OCI-LY1 (cell line): ENCODE measurements around the gene TP53RK.

Source experiments
- H2AFZ ChIP-seq: fragments of 200-600 bp; sonication (generic), shearing (Covaris generic); 2 replicates; pipeline ENCODE4 v1.6.0; 2014; ENCODE audit warnings: antibody characterized with exemption, mild to moderate bottlenecking, low read length
- H3F3A ChIP-seq: fragments of 200-600 bp; sonication (generic), shearing (Covaris generic); 2 replicates; pipeline ENCODE4 v1.6.0; 2014; ENCODE audit warnings: mild to moderate bottlenecking, antibody characterized with exemption, low read length, moderate library complexity; ENCODE audit not compliant: insufficient read depth
- H3K27ac ChIP-seq: fragments of 200-600 bp; sonication (generic); 2 replicates; pipeline ENCODE4 v1.5.1; 2014; ENCODE audit warnings: low read length, mixed run types, mild to moderate bottlenecking, low read depth; ENCODE audit not compliant: poor library complexity, severe bottlenecking
- H3K27me3 ChIP-seq: fragments of 200-600 bp; sonication (generic); 2 replicates; pipeline ENCODE4 v1.6.0; 2014; ENCODE audit warnings: antibody characterized with exemption, mild to moderate bottlenecking, low read length, moderate library complexity; ENCODE audit not compliant: insufficient read depth
- H3K36me3 ChIP-seq: fragments of 200-600 bp; sonication (generic); 2 replicates; pipeline ENCODE4 v1.6.1; 2014; ENCODE audit warnings: mild to moderate bottlenecking, antibody characterized with exemption, low read length, moderate library complexity, mixed read lengths; ENCODE audit not compliant: insufficient read depth
- H3K4me1 ChIP-seq: fragments of 200-600 bp; sonication (generic); 2 replicates; pipeline ENCODE4 v1.5.1; 2014; ENCODE audit warnings: mild to moderate bottlenecking, low read length, moderate library complexity; ENCODE audit not compliant: insufficient read depth, severe bottlenecking
- H3K4me2 ChIP-seq: fragments of 200-600 bp; sonication (generic), shearing (Covaris generic); 2 replicates; pipeline ENCODE4 v1.6.1; 2014; ENCODE audit warnings: low read length
- H3K4me3 ChIP-seq: fragments of 200-600 bp; sonication (generic); 2 replicates; pipeline ENCODE4 v1.5.1; 2014; ENCODE audit warnings: low read length, low read depth, mild to moderate bottlenecking, mixed read lengths; ENCODE audit not compliant: poor library complexity, severe bottlenecking
- H3K79me2 ChIP-seq: fragments of 200-600 bp; shearing (Covaris generic); 2 replicates; pipeline ENCODE4 v1.6.1; 2016; ENCODE audit warnings: mixed run types, low read length, mixed read lengths; ENCODE audit not compliant: insufficient read depth
- H3K9ac ChIP-seq: fragments of 200-600 bp; sonication (generic), shearing (Covaris generic); 2 replicates; pipeline ENCODE4 v1.6.1; 2014; ENCODE audit warnings: mild to moderate bottlenecking, low read length, mixed read lengths
- H3K9me2 ChIP-seq: fragments of 200-600 bp; sonication (generic), shearing (Covaris generic); 2 replicates; pipeline ENCODE4 v1.6.1; 2014; ENCODE audit warnings: low read depth, mild to moderate bottlenecking, low read length, mixed read lengths
- H3K9me3 ChIP-seq: fragments of 200-600 bp; shearing (Covaris generic); 2 replicates; pipeline ENCODE4 v1.6.1; 2014; ENCODE audit warnings: low read length, mixed read lengths
- H4K20me1 ChIP-seq: fragments of 200-600 bp; sonication (generic), shearing (Covaris generic); 2 replicates; pipeline ENCODE4 v1.6.0; 2016; ENCODE audit warnings: mild to moderate bottlenecking, low read length; ENCODE audit not compliant: insufficient read depth
- CTCF ChIP-seq: fragments of 200-600 bp; sonication (generic), shearing (Covaris generic); IDR thresholded peaks from 2 replicates; pipeline ENCODE4 v1.5.1; 2017; ENCODE audit warnings: mild to moderate bottlenecking, antibody characterized with exemption, low read length, moderate library complexity, mixed read lengths
- EZH2 ChIP-seq: fragments of 200-600 bp; sonication (generic), shearing (Covaris generic); IDR thresholded peaks from 2 replicates; pipeline ENCODE4 v1.8.0; 2017; ENCODE audit warnings: borderline replicate concordance, mixed run types, mild to moderate bottlenecking, antibody characterized with exemption, low read length, moderate library complexity, mixed read lengths

The TP53RK gene

GRCh38 chr20:46663531-46663930 lies 25.7 kb downstream of the TP53RK start:
- Histone ChIP-seq H2AFZ (no peak overlapping the region), H3K4me3 (no peak overlapping the region), H3K36me3 (no peaks in the 10 kb centered on the region), H3F3A (no peaks in the 10 kb centered on the region), H3K9me2 (no peaks in the 10 kb centered on the region; the same call in 1 of the 2 replicates), H3K4me2 (no peak overlapping the region), H3K27ac (no peak overlapping the region), H3K79me2 (no peaks in the 10 kb centered on the region), H4K20me1 (no peaks in the 10 kb centered on the region), H3K4me1 (no peaks in the 10 kb centered on the region), H3K27me3 (no peaks in the 10 kb centered on the region), H3K9me3 (0 out of 2 replicates have a peak, but pooled peaks cover 3% of the 10 kb centered on the region), H3K9ac (no peak overlapping the region)
- TF ChIP-seq EZH2 (no peak), CTCF (no peak)

GRCh38 chr20:46661659-46662058 lies 27.6 kb downstream of the TP53RK start:
- H3K9ac ChIP-seq = no peak overlapping the region
- no peaks in the 10 kb centered on the region for H3K36me3 ChIP-seq
- H3K9me2 ChIP-seq = no peaks in the 10 kb centered on the region; the same call in 1 of the 2 replicates
- H2AFZ ChIP-seq = no peak overlapping the region
- no peak for TF ChIP-seq CTCF
- TF ChIP-seq EZH2 = no peak
- H3K4me3 ChIP-seq = no peak overlapping the region
- 0 out of 2 replicates have a peak, but pooled peaks cover 3% of the 10 kb centered on the region for H3K9me3 ChIP-seq
- H3K4me1 ChIP-seq = no peaks in the 10 kb centered on the region
- H3K27me3 ChIP-seq = no peaks in the 10 kb centered on the region
- no peaks in the 10 kb centered on the region for H4K20me1 ChIP-seq
- no peaks in the 10 kb centered on the region for H3F3A ChIP-seq
- H3K79me2 ChIP-seq = no peaks in the 10 kb centered on the region
- H3K4me2 ChIP-seq = no peak overlapping the region
- H3K27ac ChIP-seq = no peak overlapping the region

- Histone ChIP-seq H3K36me3 (no peaks in the 10 kb centered on the region), H3K4me1 (no peaks in the 10 kb centered on the region), H3K9me2 (no peaks in the 10 kb centered on the region; the same call in 1 of the 2 replicates), H3F3A (no peaks in the 10 kb centered on the region), H3K4me3 (no peak overlapping the region), H4K20me1 (no peaks in the 10 kb centered on the region), H3K4me2 (no peak overlapping the region), H3K9me3 (0 out of 2 replicates have a peak, but pooled peaks cover 3% of the 10 kb centered on the region), H2AFZ (no peak overlapping the region), H3K27ac (no peak overlapping the region), H3K27me3 (no peaks in the 10 kb centered on the region), H3K79me2 (no peaks in the 10 kb centered on the region), H3K9ac (no peak overlapping the region)
- TF ChIP-seq CTCF = no peak
- TF ChIP-seq EZH2 = no peak
Measured at GRCh38 chr20:46660487-46660886, 28.8 kb downstream of the TP53RK start.
